K562 (cell line): Measurements from ENCODE around the gene LRRC8E. TPM values are rescaled to one million over a fixed set of nuclear protein-coding genes. Genes with fewer than 3 reads are reported as not detected.

Experiments
- BHLHE40 ChIP-seq: IDR thresholded peaks from 2 replicates; pipeline ENCODE4 v1.6.1; 2011; ENCODE audit warnings: low read length, improper control_type of control experiment
- CTBP1 ChIP-seq: fragments of 450-650 bp; IDR thresholded peaks from 2 replicates; pipeline ENCODE4 v1.6.1; 2016; ENCODE audit warnings: borderline replicate concordance
- FOSL1 ChIP-seq: fragments of 200-800 bp; sonication (Bioruptor generic); conservative IDR thresholded peaks from 2 replicates; pipeline ENCODE4 v1.6.1; 2016; ENCODE audit warnings: missing genetic modification characterization, missing compliant biosample characterization
- KDM1A ChIP-seq, 2 experiments: fragments of 450-650 bp; IDR thresholded peaks; 2 replicates each; pipeline ENCODE4 v1.6.1; 2016; ENCODE audit warnings: mild to moderate bottlenecking in 2 of 2
- MECOM ChIP-seq: fragments of 250-450 bp; sonication (Bioruptor Pico); IDR thresholded peaks from 2 replicates; pipeline ENCODE4 v1.8.0; 2022; ENCODE audit warnings: inconsistent platforms
- PHF21A ChIP-seq: fragments of 450-650 bp; IDR thresholded peaks from 2 replicates; pipeline ENCODE4 v1.6.1; 2017; ENCODE audit warnings: low read depth, borderline replicate concordance
- POLR2A ChIP-seq: fragments of 450-650 bp; conservative IDR thresholded peaks from 2 replicates; pipeline ENCODE4 v1.6.1; 2016
- PURB ChIP-seq: sonication (generic); formaldehyde crosslinking; IDR thresholded peaks from 2 replicates; pipeline ENCODE4 v1.9.0; 2021; ENCODE audit warnings: low read depth, mild to moderate bottlenecking, missing genetic modification reagents
- SAFB2 ChIP-seq: fragments of 200-400 bp; formaldehyde crosslinking; IDR thresholded peaks from 2 replicates; pipeline ENCODE4 v1.6.1; 2018; ENCODE audit warnings: borderline replicate concordance, low read length, low read depth, moderate library complexity; ENCODE audit not compliant: severe bottlenecking
- SIN3A ChIP-seq, 2 experiments: fragments of 150-350 bp in 1 of 2; IDR thresholded peaks; 2 replicates each; pipeline ENCODE4 v1.6.1; 2011 to 2016; ENCODE audit warnings: borderline replicate concordance in 2 of 2, low read depth in 2 of 2, low read length in 2 of 2, mild to moderate bottlenecking in 2 of 2, moderate library complexity in 2 of 2; ENCODE audit not compliant: control insufficient read depth in 1 of 2
- SMARCC2 ChIP-seq: fragments of 450-650 bp; IDR thresholded peaks from 2 replicates; pipeline ENCODE4 v1.6.1; 2017; ENCODE audit warnings: antibody characterized with exemption, moderate library complexity, mild to moderate bottlenecking, low read depth
- SOX6 ChIP-seq: fragments of 450-650 bp; IDR thresholded peaks from 2 replicates; pipeline ENCODE4 v1.6.1; 2014; ENCODE audit warnings: mild to moderate bottlenecking
- TAF7 ChIP-seq: fragments of 450-650 bp; IDR thresholded peaks from 2 replicates; pipeline ENCODE4 v1.6.1; 2016; ENCODE audit warnings: missing genetic modification characterization, missing compliant biosample characterization
- TGIF2 ChIP-seq: sonication (generic); formaldehyde crosslinking; IDR thresholded peaks from 2 replicates; pipeline ENCODE4 v1.8.1; 2022; ENCODE audit warnings: mild to moderate bottlenecking, missing genetic modification reagents, moderate library complexity
- ZFP30 ChIP-seq: fragments of 250-450 bp; sonication (Bioruptor Pico); IDR thresholded peaks from 2 replicates; pipeline ENCODE4 v1.8.0; 2022; ENCODE audit warnings: moderate library complexity, mild to moderate bottlenecking, inconsistent platforms, borderline replicate concordance
- ZNF133 ChIP-seq: fragments of 250-450 bp; sonication (Bioruptor Pico); IDR thresholded peaks from 2 replicates; pipeline ENCODE4 v1.4.0; 2020; ENCODE audit warnings: mild to moderate bottlenecking
- ZNF23 ChIP-seq: fragments of 250-450 bp; sonication (Bioruptor Pico); IDR thresholded peaks from 2 replicates; pipeline ENCODE4 v1.4.0; 2020; ENCODE audit warnings: mild to moderate bottlenecking
- ZNF354B ChIP-seq: fragments of 250-450 bp; sonication (Bioruptor Pico); IDR thresholded peaks from 2 replicates; pipeline ENCODE4 v1.4.0; 2020
- ZNF507 ChIP-seq: conservative IDR thresholded peaks from 2 replicates; pipeline ENCODE4 v1.6.1; 2017; ENCODE audit warnings: missing genetic modification characterization, missing compliant biosample characterization
- polyA plus RNA-seq, 8 experiments: library from polyadenylated mRNA; depleted of rRNA in 4 of 8; stranded (reverse) in 5 of 8; unstranded in 3 of 8; fragments of >200 nt; fragmentation: Nextera tagmentation in 2 of 8; fragmentation: Illumina TruSeq in 1 of 8; extraction: Ambion mirVana in 2 of 8; extraction: Trizol in 1 of 8; gene quantifications; 2 replicates each; pipeline versions ENCODE4 v1.2.1 to v1.2.3, GENCODE V29; 2011 to 2014; ENCODE audit warnings: inconsistent platforms in 1 of 8, missing spikeins in 1 of 8
- total RNA-seq, 7 experiments: library from RNA; depleted of rRNA in 6 of 7; stranded (reverse); fragments of >200 nt in 6 of 7; fragmentation: Illumina TruSeq in 2 of 7; extraction: Trizol in 2 of 7; gene quantifications; 2 replicates each; pipeline versions ENCODE4 v1.2.1 to v1.2.3, GENCODE V29; 2011 to 2021; ENCODE audit warnings: low replicate concordance in 1 of 7
- TF ChIP-seq, protein P1 (sequence below): fragments of 250-450 bp; sonication (Bioruptor Pico); IDR thresholded peaks from 2 replicates; pipeline ENCODE4 v1.4.0; 2020; ENCODE audit warnings: borderline replicate concordance
- TF ChIP-seq, protein P2 (sequence below): fragments of 250-450 bp; sonication (Bioruptor Pico); IDR thresholded peaks from 2 replicates; pipeline ENCODE4 v1.9.0; 2021; ENCODE audit warnings: mild to moderate bottlenecking, inconsistent platforms
- TF ChIP-seq, protein P3 (sequence below): fragments of 250-450 bp; sonication (Bioruptor Pico); IDR thresholded peaks from 2 replicates; pipeline ENCODE4 v1.8.0; 2021; ENCODE audit warnings: mild to moderate bottlenecking, moderate library complexity
- TF ChIP-seq, protein P4 (sequence below): IDR thresholded peaks from 2 replicates; pipeline ENCODE4 v1.6.1; 2011; ENCODE audit warnings: borderline replicate concordance, low read depth, mild to moderate bottlenecking, moderate library complexity, low read length; ENCODE audit not compliant: insufficient read depth, poor library complexity, severe bottlenecking

LRRC8E gene
- total and polyA plus RNA-seq, 9 of the 15 experiments (the other 6 are each of a cell fraction or from before 2014, with no cell fraction given), result 0.08 to 5.7 (median 3.5) TPM; not detected in 1

DNA sequence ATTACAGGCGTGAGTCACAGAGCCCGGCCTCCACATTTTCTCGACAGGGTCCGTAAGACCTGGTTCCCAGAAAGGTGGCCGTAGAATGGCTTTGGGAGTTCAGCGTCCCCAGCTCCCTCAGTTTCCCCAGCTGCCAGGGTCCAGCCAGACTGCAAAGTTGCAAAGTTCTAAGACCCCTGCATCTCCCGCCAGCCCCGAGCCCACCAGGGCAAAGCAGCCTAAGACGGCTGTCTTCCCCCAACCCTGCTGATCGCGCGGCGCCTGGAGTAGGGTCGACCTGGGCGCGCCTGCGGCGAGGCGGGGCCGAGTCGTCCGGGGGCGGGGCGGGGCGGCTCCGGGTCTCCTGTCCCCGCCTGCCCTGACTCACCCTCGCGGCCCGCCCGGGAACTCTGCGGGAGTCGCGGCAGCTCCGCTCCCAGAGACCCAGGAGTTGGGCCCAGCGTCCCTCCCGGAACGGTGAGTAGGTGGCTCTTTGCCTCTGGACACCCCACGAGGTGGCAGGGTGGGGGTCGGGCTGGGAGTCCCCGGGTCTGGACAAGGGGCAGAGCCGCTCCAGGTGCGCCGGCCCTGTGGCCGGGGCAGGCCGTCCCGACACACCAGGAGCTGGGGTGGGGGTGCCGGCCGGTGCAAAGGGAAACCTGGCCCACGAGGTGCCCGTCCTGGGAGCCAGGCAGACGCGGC is at the start of gene LRRC8E (continued):
- TF ChIP-seq MECOM (CRISPR knock-in tag) (no peak), ZNF133 (CRISPR knock-in tag) (no peak), CTBP1 (peak; percentile 14; the same call in 1 of the 2 replicates), ZNF354B (CRISPR knock-in tag) (no peak), KDM1A (IDR thresholded peaks at IDR 0.05) (no peak), ZNF507 (tag) (no peak), BHLHE40 (no peak), PHF21A (no peak), SAFB2 (no peak), ZFP30 (CRISPR knock-in tag) (no peak), PURB (CRISPR knock-in tag) (no peak), FOSL1 (tag) (peak; percentile 86), SIN3A (IDR thresholded peaks at IDR 0.05; ENCODE audit: borderline replicate concordance in 2 of 2, control insufficient read depth in 1 of 2, low read depth in 2 of 2, low read length in 2 of 2) (no peak), TGIF2 (no peak), SOX6 (no peak), SMARCC2 (no peak), ZNF23 (CRISPR knock-in tag) (no peak), TAF7 (tag) (no peak), POLR2A (peak; percentile 82)
- TF ChIP-seq, protein P1, sequence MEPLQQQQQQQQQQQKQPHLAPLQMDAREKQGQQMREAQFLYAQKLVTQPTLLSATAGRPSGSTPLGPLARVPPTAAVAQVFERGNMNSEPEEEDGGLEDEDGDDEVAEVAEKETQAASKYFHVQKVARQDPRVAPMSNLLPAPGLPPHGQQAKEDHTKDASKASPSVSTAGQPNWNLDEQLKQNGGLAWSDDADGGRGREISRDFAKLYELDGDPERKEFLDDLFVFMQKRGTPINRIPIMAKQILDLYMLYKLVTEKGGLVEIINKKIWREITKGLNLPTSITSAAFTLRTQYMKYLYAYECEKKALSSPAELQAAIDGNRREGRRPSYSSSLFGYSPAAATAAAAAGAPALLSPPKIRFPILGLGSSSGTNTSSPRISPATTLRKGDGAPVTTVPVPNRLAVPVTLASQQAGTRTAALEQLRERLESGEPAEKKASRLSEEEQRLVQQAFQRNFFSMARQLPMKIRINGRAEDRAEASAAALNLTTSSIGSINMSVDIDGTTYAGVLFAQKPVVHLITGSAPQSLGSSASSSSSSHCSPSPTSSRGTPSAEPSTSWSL (CRISPR knock-in tag), result 0 out of 2 replicates have a peak, but pooled peaks have one; percentile 37
- TF ChIP-seq, protein P2, sequence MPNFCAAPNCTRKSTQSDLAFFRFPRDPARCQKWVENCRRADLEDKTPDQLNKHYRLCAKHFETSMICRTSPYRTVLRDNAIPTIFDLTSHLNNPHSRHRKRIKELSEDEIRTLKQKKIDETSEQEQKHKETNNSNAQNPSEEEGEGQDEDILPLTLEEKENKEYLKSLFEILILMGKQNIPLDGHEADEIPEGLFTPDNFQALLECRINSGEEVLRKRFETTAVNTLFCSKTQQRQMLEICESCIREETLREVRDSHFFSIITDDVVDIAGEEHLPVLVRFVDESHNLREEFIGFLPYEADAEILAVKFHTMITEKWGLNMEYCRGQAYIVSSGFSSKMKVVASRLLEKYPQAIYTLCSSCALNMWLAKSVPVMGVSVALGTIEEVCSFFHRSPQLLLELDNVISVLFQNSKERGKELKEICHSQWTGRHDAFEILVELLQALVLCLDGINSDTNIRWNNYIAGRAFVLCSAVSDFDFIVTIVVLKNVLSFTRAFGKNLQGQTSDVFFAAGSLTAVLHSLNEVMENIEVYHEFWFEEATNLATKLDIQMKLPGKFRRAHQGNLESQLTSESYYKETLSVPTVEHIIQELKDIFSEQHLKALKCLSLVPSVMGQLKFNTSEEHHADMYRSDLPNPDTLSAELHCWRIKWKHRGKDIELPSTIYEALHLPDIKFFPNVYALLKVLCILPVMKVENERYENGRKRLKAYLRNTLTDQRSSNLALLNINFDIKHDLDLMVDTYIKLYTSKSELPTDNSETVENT (CRISPR knock-in tag), result no peak
- TF ChIP-seq, protein P3, sequence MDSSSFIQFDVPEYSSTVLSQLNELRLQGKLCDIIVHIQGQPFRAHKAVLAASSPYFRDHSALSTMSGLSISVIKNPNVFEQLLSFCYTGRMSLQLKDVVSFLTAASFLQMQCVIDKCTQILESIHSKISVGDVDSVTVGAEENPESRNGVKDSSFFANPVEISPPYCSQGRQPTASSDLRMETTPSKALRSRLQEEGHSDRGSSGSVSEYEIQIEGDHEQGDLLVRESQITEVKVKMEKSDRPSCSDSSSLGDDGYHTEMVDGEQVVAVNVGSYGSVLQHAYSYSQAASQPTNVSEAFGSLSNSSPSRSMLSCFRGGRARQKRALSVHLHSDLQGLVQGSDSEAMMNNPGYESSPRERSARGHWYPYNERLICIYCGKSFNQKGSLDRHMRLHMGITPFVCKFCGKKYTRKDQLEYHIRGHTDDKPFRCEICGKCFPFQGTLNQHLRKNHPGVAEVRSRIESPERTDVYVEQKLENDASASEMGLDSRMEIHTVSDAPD (CRISPR knock-in tag), result no peak
- TF ChIP-seq, protein P4, sequence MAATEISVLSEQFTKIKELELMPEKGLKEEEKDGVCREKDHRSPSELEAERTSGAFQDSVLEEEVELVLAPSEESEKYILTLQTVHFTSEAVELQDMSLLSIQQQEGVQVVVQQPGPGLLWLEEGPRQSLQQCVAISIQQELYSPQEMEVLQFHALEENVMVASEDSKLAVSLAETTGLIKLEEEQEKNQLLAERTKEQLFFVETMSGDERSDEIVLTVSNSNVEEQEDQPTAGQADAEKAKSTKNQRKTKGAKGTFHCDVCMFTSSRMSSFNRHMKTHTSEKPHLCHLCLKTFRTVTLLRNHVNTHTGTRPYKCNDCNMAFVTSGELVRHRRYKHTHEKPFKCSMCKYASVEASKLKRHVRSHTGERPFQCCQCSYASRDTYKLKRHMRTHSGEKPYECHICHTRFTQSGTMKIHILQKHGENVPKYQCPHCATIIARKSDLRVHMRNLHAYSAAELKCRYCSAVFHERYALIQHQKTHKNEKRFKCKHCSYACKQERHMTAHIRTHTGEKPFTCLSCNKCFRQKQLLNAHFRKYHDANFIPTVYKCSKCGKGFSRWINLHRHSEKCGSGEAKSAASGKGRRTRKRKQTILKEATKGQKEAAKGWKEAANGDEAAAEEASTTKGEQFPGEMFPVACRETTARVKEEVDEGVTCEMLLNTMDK, result peak; percentile 5
